IMR-90 (cell line): Measurements from ENCODE around the gene MTA2. TPM values are rescaled to one million over a fixed set of nuclear protein-coding genes. Genes with fewer than 3 reads are reported as not detected.

Source experiments
- ATAC-seq: fragments of 200-7000 bp; cut with Tn5 transposase; 2 replicates; pipeline ENCODE4 v1.9.1; 2020; ENCODE audit warnings: low read depth, mild to moderate bottlenecking, moderate library complexity
- BruUV-seq: library from RNA; stranded (reverse); fragments of 400-500 nt; replicated peaks from 2 replicates; lab custom pipeline; 2021; lab: Mats Ljungman, UMichigan
- CTCF ChIA-PET: fragments of 300-600 bp; formaldehyde crosslinking; extraction: SDS; loops from one replicate; lab custom pipeline; 2021; ENCODE audit warnings: antibody characterized with exemption; lab: Yijun Ruan, JAX
- POLR2A ChIA-PET: fragments of 300-600 bp; sonication (Branson Sonifier 250); formaldehyde crosslinking; loops from one replicate; lab custom pipeline; 2022; ENCODE audit warnings: antibody characterized with exemption; ENCODE audit not compliant: unreplicated experiment; lab: Charles Lee
- DNase-seq: peaks from one replicate; pipeline ENCODE4 v3.0.0; 2013
- H2AFZ ChIP-seq: replicated peaks from 2 replicates; pipeline ENCODE3; 2013; ENCODE audit warnings: low read length, mild to moderate bottlenecking; ENCODE audit not compliant: poor library complexity
- H2AK5ac ChIP-seq: 2 replicates; pipeline ENCODE4 v1.6.1; 2013; ENCODE audit warnings: low read depth, low read length, inconsistent platforms
- H2AK9ac ChIP-seq: replicated peaks from 2 replicates; pipeline ENCODE3; 2013; ENCODE audit warnings: mild to moderate bottlenecking, low read depth, low read length, moderate library complexity; ENCODE audit not compliant: poor library complexity
- H2BK120ac ChIP-seq: 2 replicates; pipeline ENCODE4 v1.6.1; 2013; ENCODE audit warnings: low read depth, low read length, inconsistent platforms
- H2BK15ac ChIP-seq: 3 replicates; pipeline ENCODE4 v1.6.1; 2013; ENCODE audit warnings: low read depth, low read length, inconsistent platforms
- H2BK20ac ChIP-seq: 2 replicates; pipeline ENCODE4 v1.6.1; 2013; ENCODE audit warnings: low read depth, mild to moderate bottlenecking, inconsistent platforms, low read length, moderate library complexity
- H2BK5ac ChIP-seq: 2 replicates; pipeline ENCODE4 v1.6.1; 2013; ENCODE audit warnings: mild to moderate bottlenecking, low read depth, low read length, inconsistent platforms; ENCODE audit not compliant: poor library complexity, severe bottlenecking
- H3K14ac ChIP-seq: replicated peaks from 2 replicates; pipeline ENCODE4 v1.6.1; 2013; ENCODE audit warnings: low read depth, low read length, inconsistent platforms
- H3K18ac ChIP-seq: 2 replicates; pipeline ENCODE4 v1.6.1; 2013; ENCODE audit warnings: low read depth, low read length, control low read depth
- H3K23ac ChIP-seq: 2 replicates; pipeline ENCODE4 v1.6.1; 2013; ENCODE audit warnings: low read depth, low read length, inconsistent platforms
- H3K27ac ChIP-seq: 2 replicates; pipeline ENCODE4 v1.5.1; 2013; ENCODE audit warnings: mild to moderate bottlenecking, control low read depth, low read length; ENCODE audit not compliant: insufficient read depth
- H3K27me3 ChIP-seq: 2 replicates; pipeline ENCODE4 v1.6.1; 2013; ENCODE audit warnings: low read length; ENCODE audit not compliant: control insufficient read depth, insufficient read depth
- H3K36me3 ChIP-seq: 2 replicates; pipeline ENCODE4 v1.6.1; 2013; ENCODE audit warnings: low read length, mixed read lengths; ENCODE audit not compliant: control insufficient read depth, insufficient read depth
- H3K4ac ChIP-seq: 2 replicates; pipeline ENCODE4 v1.6.1; 2013; ENCODE audit warnings: low read depth, low read length, inconsistent platforms
- H3K4me1 ChIP-seq: 2 replicates; pipeline ENCODE4 v1.6.1; 2013; ENCODE audit warnings: low read length, mixed read lengths; ENCODE audit not compliant: control insufficient read depth, insufficient read depth
- H3K4me2 ChIP-seq: 2 replicates; pipeline ENCODE4 v1.6.1; 2013; ENCODE audit warnings: low read depth, mild to moderate bottlenecking, control low read depth, low read length, moderate library complexity
- H3K4me3 ChIP-seq: 2 replicates; pipeline ENCODE4 v1.5.1; 2013; ENCODE audit warnings: low read depth, mild to moderate bottlenecking, control low read depth, low read length, moderate library complexity; ENCODE audit not compliant: insufficient read depth
- H3K56ac ChIP-seq: 2 replicates; pipeline ENCODE4 v1.6.1; 2013; ENCODE audit warnings: low read length, inconsistent platforms; ENCODE audit not compliant: insufficient read depth; ENCODE audit errors: extremely low read depth
- H3K79me1 ChIP-seq, 2 experiments: 2 replicates each; pipeline ENCODE4 v1.6.1; 2013; ENCODE audit warnings: low read length in 2 of 2, inconsistent platforms in 1 of 2, low read depth in 1 of 2
- H3K9ac ChIP-seq: 2 replicates; pipeline ENCODE4 v1.6.1; 2013; ENCODE audit warnings: low read depth, low read length, control low read depth
- H3K9me1 ChIP-seq: 2 replicates; pipeline ENCODE4 v1.6.1; 2013; ENCODE audit warnings: low read length, inconsistent platforms; ENCODE audit not compliant: insufficient read depth
- H3K9me3 ChIP-seq: 2 replicates; pipeline ENCODE4 v1.6.1; 2013; ENCODE audit warnings: low read length; ENCODE audit not compliant: control insufficient read depth, insufficient read depth
- H4K20me1 ChIP-seq: 2 replicates; pipeline ENCODE4 v1.6.1; 2013; ENCODE audit warnings: low read length, inconsistent platforms; ENCODE audit not compliant: insufficient read depth
- H4K5ac ChIP-seq: 2 replicates; pipeline ENCODE4 v1.6.1; 2013; ENCODE audit warnings: mild to moderate bottlenecking, low read depth, low read length, control low read depth
- H4K8ac ChIP-seq, 2 experiments: 2 replicates each; pipeline ENCODE4 v1.6.1; 2013; ENCODE audit warnings: low read depth in 2 of 2, low read length in 2 of 2, control low read depth in 1 of 2, inconsistent platforms in 1 of 2
- H4K91ac ChIP-seq: 2 replicates; pipeline ENCODE4 v1.6.1; 2013; ENCODE audit warnings: low read depth, low read length, inconsistent platforms; ENCODE audit not compliant: insufficient read depth
- NFE2L2 ChIP-seq: fragments of 150-350 bp; IDR thresholded peaks from 2 replicates; pipeline ENCODE4 v1.6.1; 2016; ENCODE audit warnings: low read depth, mild to moderate bottlenecking, low read length
- RAD21 ChIP-seq: IDR thresholded peaks from 2 replicates; pipeline ENCODE4 v1.6.1; 2012; ENCODE audit warnings: low read length, improper control_type of control experiment
- RFX5 ChIP-seq: IDR thresholded peaks from 2 replicates; pipeline ENCODE4 v1.8.0; 2012; ENCODE audit warnings: low read depth, mild to moderate bottlenecking, low read length, moderate library complexity
- SMC3 ChIP-seq: fragments of 150-350 bp; IDR thresholded peaks from 2 replicates; pipeline ENCODE4 v1.6.1; 2016; ENCODE audit warnings: low read depth, mild to moderate bottlenecking, antibody characterized with exemption, low read length, moderate library complexity
- WGBS, 2 experiments: methylation state at CpG; one replicate each; pipeline versions ENCODE4 v1.1.5 to v1.1.7; 2013; ENCODE audit warnings: missing lambda C conversion rate in 2 of 2; ENCODE audit not compliant: insufficient read length in 1 of 2; ENCODE audit errors: extremely low coverage in 2 of 2; 5-methylcytosine and 5-hydroxymethylcytosine counted together
- dilution Hi-C: fragments of 300-500 bp; cut with HindIII; formaldehyde crosslinking; loops from one replicate; pipeline ENCODE4 v1.14.3; 2018; ENCODE audit warnings: low sequenced_read_pairs; ENCODE audit not compliant: unreplicated experiment
- in situ Hi-C: fragments of 300-500 bp; cut with MboI; formaldehyde crosslinking; loops from 3 replicates; pipeline ENCODE4 v1.14.3; 2019; ENCODE audit warnings: low sequenced_read_pairs, inconsistent platforms, mixed read lengths
- intact Hi-C: fragments of 100-400 bp; cut with micrococcal nuclease; formaldehyde crosslinking; loops from 2 replicates; pipeline ENCODE4 v1.10.0; 2022
- polyA plus RNA-seq, 3 experiments: library from polyadenylated mRNA; depleted of rRNA; stranded (reverse); fragments of >200 nt; gene quantifications; 2 replicates each; pipeline ENCODE4 v1.2.3, GENCODE V29; 2012; ENCODE audit warnings: low replicate concordance in 1 of 3
- total RNA-seq: library from RNA; depleted of rRNA; stranded (reverse); fragments of >200 nt; gene quantifications from 2 replicates; pipeline ENCODE4 v1.2.3, GENCODE V29; 2012
- TF ChIP-seq, protein P1 (sequence below): conservative IDR thresholded peaks from 2 replicates; pipeline ENCODE4 v1.5.1; 2012; ENCODE audit warnings: mild to moderate bottlenecking, low read depth, low read length, improper control_type of control experiment
- TF ChIP-seq, protein P2 (sequence below): fragments of 150-350 bp; IDR thresholded peaks from 2 replicates; pipeline ENCODE4 v1.6.1; 2016; ENCODE audit warnings: low read depth, mild to moderate bottlenecking, low read length, moderate library complexity, borderline replicate concordance
- TF ChIP-seq, protein P3 (sequence below): fragments of 150-350 bp; IDR thresholded peaks from 2 replicates; pipeline ENCODE4 v1.6.1; 2017; ENCODE audit warnings: mild to moderate bottlenecking, antibody characterized with exemption, low read length, low read depth

MTA2 gene
- total and polyA plus RNA-seq, 2 of the 4 experiments (the other 2 are of a cell fraction): 34.8 to 136 TPM

DNA sequence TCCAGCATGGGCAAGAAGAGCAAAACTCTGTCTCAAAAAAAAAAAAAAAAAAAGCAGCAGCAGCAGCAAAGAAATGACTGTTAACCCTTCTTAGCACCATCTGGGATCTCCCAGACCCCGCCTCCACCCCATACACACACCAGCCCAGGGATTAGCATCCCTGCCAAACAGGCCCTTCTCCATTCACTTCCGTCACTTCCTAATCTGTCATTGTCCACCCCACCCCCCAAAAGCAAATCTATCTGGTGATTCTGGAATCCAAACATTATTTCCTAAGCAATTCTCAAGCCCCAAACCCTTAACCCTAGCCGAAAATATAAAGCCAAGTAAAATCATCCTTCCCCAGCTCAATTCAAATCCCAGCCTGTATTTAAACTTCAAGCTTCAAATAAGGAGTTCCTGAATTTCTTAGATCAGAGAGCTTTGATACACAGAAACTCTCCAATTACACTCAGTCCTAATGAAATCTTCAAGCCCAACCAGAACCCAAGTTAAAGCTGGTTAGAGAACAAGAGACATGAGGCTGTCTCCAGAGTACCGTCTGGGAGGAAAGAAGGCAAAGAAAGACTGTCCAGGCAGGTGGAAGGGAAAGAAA, 49.1 kb downstream of the MTA2 start:
- peak overlapping the region; percentile 99 for H3K56ac ChIP-seq
- peak overlapping the region; percentile 100 for H2AK9ac ChIP-seq
- dilution Hi-C loops: no loop called here
- peak overlapping the region; percentile 93 for H3K4me2 ChIP-seq
- intact Hi-C loops: no loop called here
- ATAC-seq (no peak), DNase-seq (peak; percentile 60)
- peak overlapping the region; percentile 97 for H3K27ac ChIP-seq
- peak overlapping the region; percentile 100 for H4K91ac ChIP-seq
- H3K79me1 ChIP-seq: peaks cover 12 to 69% of the 10 kb centered on the region in 2 experiments; a peak in 3 of 4 replicates
- peak overlapping the region; percentile 98 for H3K23ac ChIP-seq
- TF ChIP-seq NFE2L2 (no peak), SMC3 (no peak), RAD21 (no peak), RFX5 (no peak)
- TF ChIP-seq, protein P1, sequence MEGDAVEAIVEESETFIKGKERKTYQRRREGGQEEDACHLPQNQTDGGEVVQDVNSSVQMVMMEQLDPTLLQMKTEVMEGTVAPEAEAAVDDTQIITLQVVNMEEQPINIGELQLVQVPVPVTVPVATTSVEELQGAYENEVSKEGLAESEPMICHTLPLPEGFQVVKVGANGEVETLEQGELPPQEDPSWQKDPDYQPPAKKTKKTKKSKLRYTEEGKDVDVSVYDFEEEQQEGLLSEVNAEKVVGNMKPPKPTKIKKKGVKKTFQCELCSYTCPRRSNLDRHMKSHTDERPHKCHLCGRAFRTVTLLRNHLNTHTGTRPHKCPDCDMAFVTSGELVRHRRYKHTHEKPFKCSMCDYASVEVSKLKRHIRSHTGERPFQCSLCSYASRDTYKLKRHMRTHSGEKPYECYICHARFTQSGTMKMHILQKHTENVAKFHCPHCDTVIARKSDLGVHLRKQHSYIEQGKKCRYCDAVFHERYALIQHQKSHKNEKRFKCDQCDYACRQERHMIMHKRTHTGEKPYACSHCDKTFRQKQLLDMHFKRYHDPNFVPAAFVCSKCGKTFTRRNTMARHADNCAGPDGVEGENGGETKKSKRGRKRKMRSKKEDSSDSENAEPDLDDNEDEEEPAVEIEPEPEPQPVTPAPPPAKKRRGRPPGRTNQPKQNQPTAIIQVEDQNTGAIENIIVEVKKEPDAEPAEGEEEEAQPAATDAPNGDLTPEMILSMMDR: no peak
- TF ChIP-seq, protein P2, sequence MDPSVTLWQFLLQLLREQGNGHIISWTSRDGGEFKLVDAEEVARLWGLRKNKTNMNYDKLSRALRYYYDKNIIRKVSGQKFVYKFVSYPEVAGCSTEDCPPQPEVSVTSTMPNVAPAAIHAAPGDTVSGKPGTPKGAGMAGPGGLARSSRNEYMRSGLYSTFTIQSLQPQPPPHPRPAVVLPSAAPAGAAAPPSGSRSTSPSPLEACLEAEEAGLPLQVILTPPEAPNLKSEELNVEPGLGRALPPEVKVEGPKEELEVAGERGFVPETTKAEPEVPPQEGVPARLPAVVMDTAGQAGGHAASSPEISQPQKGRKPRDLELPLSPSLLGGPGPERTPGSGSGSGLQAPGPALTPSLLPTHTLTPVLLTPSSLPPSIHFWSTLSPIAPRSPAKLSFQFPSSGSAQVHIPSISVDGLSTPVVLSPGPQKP: no peak
- TF ChIP-seq, protein P3, sequence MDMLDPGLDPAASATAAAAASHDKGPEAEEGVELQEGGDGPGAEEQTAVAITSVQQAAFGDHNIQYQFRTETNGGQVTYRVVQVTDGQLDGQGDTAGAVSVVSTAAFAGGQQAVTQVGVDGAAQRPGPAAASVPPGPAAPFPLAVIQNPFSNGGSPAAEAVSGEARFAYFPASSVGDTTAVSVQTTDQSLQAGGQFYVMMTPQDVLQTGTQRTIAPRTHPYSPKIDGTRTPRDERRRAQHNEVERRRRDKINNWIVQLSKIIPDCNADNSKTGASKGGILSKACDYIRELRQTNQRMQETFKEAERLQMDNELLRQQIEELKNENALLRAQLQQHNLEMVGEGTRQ: no peak
- CTCF ChIA-PET: interaction anchor here (0.6 to 3.1 kb wide), 4 partner anchors 8 to 233 kb away, joined by 3 to 23 read pairs (median 8); no protein-coding TSS in a partner anchor
- in situ Hi-C loops: loop anchor here (5.0 kb wide), 1 partner anchor 130 kb away; no protein-coding TSS in a partner anchor
- H4K8ac ChIP-seq: peak overlapping the region; percentile 93 to 97
- H2BK5ac ChIP-seq: peak overlapping the region; percentile 97
- no TSS peak for BruUV-seq
- peak overlapping the region; percentile 90 for H3K18ac ChIP-seq
- H2BK15ac ChIP-seq: peak overlapping the region; percentile 98; the same call in 2 of the 3 replicates
- peak overlapping the region; percentile 20 for H3K4me3 ChIP-seq
- peak overlapping the region; percentile 96 for H2BK20ac ChIP-seq
- H2AFZ ChIP-seq: peak overlapping the region; percentile 92
- peak overlapping the region; percentile 99 for H2AK5ac ChIP-seq
- POLR2A ChIA-PET: interaction anchor here (0.7 to 2.0 kb wide), 5 partner anchors 9 to 157 kb away, joined by 3 to 16 read pairs (median 3); partner anchors contain the start of genes EEF1G, INTS5 and TUT1
- H3K4ac ChIP-seq: peak overlapping the region; percentile 98
- H3K27me3 ChIP-seq: no peaks in the 10 kb centered on the region
- WGBS, 2 experiments: 7% methylated on average over 3 of the region's 4 CpGs; no CpG with 5 or more reads in 1 of the 2 experiments
- H3K9me1 ChIP-seq: peaks cover 32% of the 10 kb centered on the region
- peak overlapping the region; percentile 80 for H4K5ac ChIP-seq
- H3K4me1 ChIP-seq: peaks cover 43% of the 10 kb centered on the region
- H3K9ac ChIP-seq: peak overlapping the region; percentile 94
- peak overlapping the region; percentile 85 for H3K14ac ChIP-seq
- peak overlapping the region; percentile 98 for H2BK120ac ChIP-seq
- H3K36me3 ChIP-seq: peaks cover 3% of the 10 kb centered on the region; the same call in 1 of the 2 replicates
- H3K9me3 ChIP-seq: no peaks in the 10 kb centered on the region
- H4K20me1 ChIP-seq: peaks cover 21% of the 10 kb centered on the region
